Ureter (tissue), 1 donor: ENCODE data around the gene SLC40A1. TPM values are rescaled to one million over a fixed set of nuclear protein-coding genes. Genes with fewer than 3 reads are reported as not detected.
"Not testable (repeated sequence)": the region's sequence is repeated elsewhere in the genome, so short reads cannot be mapped to it uniquely, and the experiment has no call there.

ENCODE experiments used
- DNase-seq: peaks from one replicate; pipeline ENCODE4 v3.0.0-alpha.2; 2020; ENCODE audit warnings: low spot score
- total RNA-seq: library from RNA; stranded (reverse); gene quantifications from one replicate; pipeline ENCODE4 v1.2.4, GENCODE V29; 2023
- donor health status: DM: yes; HTN: yes; CAD: no.

SLC40A1 gene
- 39.9 TPM for total RNA-seq

GRCh38 chr2:189580658-189581353 is at the start of gene SLC40A1:
TSS of gene SLC40A1 (minus strand) at chr2:189580786. CDS start at chr2:189580460, 326 bp downstream.
- DNase-seq = peak; percentile 86

GRCh38 chr2:189629531-189630453 is 49.2 kb upstream of the SLC40A1 start:
- DNase-seq = no peak

- DNase-seq = no peak
Measured at GRCh38 chr2:189628817-189629530, 48.4 kb upstream of the SLC40A1 start.

- DNase-seq = no peak
Measured at GRCh38 chr2:189627789-189628188, 47.2 kb upstream of the SLC40A1 start.

- DNase-seq = no peak
Measured at GRCh38 chr2:189625636-189626035, 45.0 kb upstream of the SLC40A1 start.

GRCh38 chr2:189624648-189625355 is 44.2 kb upstream of the SLC40A1 start:
- no peak for DNase-seq

GRCh38 chr2:189623049-189623448 is 42.5 kb upstream of the SLC40A1 start:
- DNase-seq = no peak

GRCh38 chr2:189621781-189622180 is 41.2 kb upstream of the SLC40A1 start:
- no peak for DNase-seq

- DNase-seq = no peak
Measured at GRCh38 chr2:189618197-189618596, 37.6 kb upstream of the SLC40A1 start.

- no peak for DNase-seq
Measured at GRCh38 chr2:189614585-189614984, 34.0 kb upstream of the SLC40A1 start.

GRCh38 chr2:189613650-189614420 is 33.2 kb upstream of the SLC40A1 start:
- no peak for DNase-seq

- DNase-seq = no peak
Measured at GRCh38 chr2:189613077-189613636, 32.6 kb upstream of the SLC40A1 start.

GRCh38 chr2:189610700-189611099 is 30.1 kb upstream of the SLC40A1 start:
- no peak for DNase-seq

GRCh38 chr2:189609853-189610252 is 29.3 kb upstream of the SLC40A1 start:
- DNase-seq = no peak

- no peak for DNase-seq
Measured at GRCh38 chr2:189609423-189609816, 28.8 kb upstream of the SLC40A1 start.

GRCh38 chr2:189608795-189609422 is 28.3 kb upstream of the SLC40A1 start:
- DNase-seq = no peak

GRCh38 chr2:189608170-189608569 is 27.6 kb upstream of the SLC40A1 start:
- no peak for DNase-seq

- no peak for DNase-seq
Measured at GRCh38 chr2:189602233-189602632, 21.6 kb upstream of the SLC40A1 start.

GRCh38 chr2:189601652-189602051 is 21.1 kb upstream of the SLC40A1 start:
- DNase-seq = not testable (repeated sequence)

- DNase-seq = no peak
Measured at GRCh38 chr2:189601043-189601442, 20.5 kb upstream of the SLC40A1 start.
